ENCODE data around the gene CCND1. TPM values are rescaled to one million over a fixed set of nuclear protein-coding genes. Genes with fewer than 3 reads are reported as not detected.

The CCND1 gene
- total RNA-seq, 6 experiments from 2014 or later: 67.0 to 283 (median 94.1) TPM

DNA sequence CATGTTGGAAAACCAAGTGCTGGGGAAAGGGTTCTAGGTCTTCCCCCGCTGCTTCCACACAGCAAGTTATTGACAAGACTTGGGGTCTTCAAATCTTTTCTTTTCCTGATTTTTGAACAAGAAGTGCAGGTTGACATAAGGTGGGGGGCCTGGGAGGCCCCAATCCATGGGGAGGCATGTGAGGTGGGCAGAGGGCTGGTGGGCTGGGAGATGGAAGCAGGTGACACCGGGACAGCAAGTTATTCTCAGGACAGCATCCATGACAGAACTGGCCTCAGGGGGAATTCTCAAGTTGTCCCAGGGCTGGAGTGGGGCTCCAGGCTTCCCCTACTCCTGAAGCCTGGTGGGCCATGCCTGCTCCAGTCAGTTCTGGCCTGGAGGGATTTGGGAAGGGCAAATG is 57.4 kb downstream of the CCND1 start:
- Histone ChIP-seq H3K9me3 (no peaks in the 10 kb centered on the region), H3K27me3 (peaks cover 9 to 12% of the 10 kb centered on the region in 2 donors), H3K27ac (no peak overlapping the region), H3K4me1 (peaks cover 0 to 11% (median 5%) of the 10 kb centered on the region in 4 donors), H3K4me3 (no peak overlapping the region), H3K36me3 (no peaks in the 10 kb centered on the region)
- intact Hi-C loops (cut with DNase I): loop anchor here in 1 of 2 donors (5.0 kb wide), 1 partner anchor 499 kb away; no protein-coding TSS in a partner anchor
- no peak for DNase-seq
- WGBS (ENCODE audit: insufficient coverage, low coverage, low lambda C conversion rate, missing lambda C conversion rate): 100% methylated on average over 1 of the region's 2 CpGs
- no peak for ATAC-seq
- TF ChIP-seq POLR2A (IDR thresholded peaks at IDR 0.05): no peak
- TF ChIP-seq CTCF (IDR thresholded peaks at IDR 0.05): no peak

DNA sequence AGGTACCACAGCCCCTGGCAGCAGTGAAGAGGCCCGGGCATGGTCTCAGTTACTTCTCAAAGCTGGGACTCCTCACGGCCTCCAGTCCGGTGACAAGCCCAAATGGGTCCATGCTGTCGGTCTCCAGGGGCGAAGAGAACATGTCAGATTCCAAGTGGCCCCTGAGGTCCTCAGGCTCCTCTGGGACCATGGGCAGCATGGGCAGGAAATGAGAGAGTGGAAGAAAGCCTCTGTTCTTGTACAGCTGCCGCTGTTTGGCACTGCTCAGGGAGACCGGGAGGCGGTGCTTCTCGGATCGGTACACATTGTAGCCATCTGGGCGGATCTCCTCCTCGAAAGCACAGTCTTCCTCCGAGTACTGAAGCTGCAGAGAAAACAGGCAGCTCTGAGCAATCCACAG is 58.3 kb downstream of the CCND1 start:
- Histone ChIP-seq H3K27ac (no peak overlapping the region), H3K27me3 (peaks cover 9 to 19% of the 10 kb centered on the region in 2 donors), H3K36me3 (no peaks in the 10 kb centered on the region), H3K4me1 (peaks cover 0 to 11% (median 5%) of the 10 kb centered on the region in 4 donors), H3K4me3 (no peak overlapping the region), H3K9me3 (no peaks in the 10 kb centered on the region)
- WGBS (ENCODE audit: insufficient coverage, low coverage, low lambda C conversion rate, missing lambda C conversion rate): no CpG with 5 or more reads among the region's 13 CpGs
- intact Hi-C loops (cut with DNase I): loop anchor here in 1 of 2 donors (5.0 kb wide), 1 partner anchor 498 kb away; no protein-coding TSS in a partner anchor
- TF ChIP-seq CTCF (IDR thresholded peaks at IDR 0.05) (no peak), POLR2A (IDR thresholded peaks at IDR 0.05) (no peak)
- DNase-seq (no peak), ATAC-seq (no peak)

- peaks cover 9 to 31% of the 10 kb centered on the region in 2 donors for H3K27me3 ChIP-seq
- no peaks in the 10 kb centered on the region for H3K9me3 ChIP-seq
- no peak overlapping the region for H3K4me3 ChIP-seq
- H3K36me3 ChIP-seq: no peaks in the 10 kb centered on the region
- H3K4me1 ChIP-seq: peaks cover 0 to 11% (median 5%) of the 10 kb centered on the region in 4 donors
- no peak overlapping the region for H3K27ac ChIP-seq
- intact Hi-C loops (cut with DNase I): no loop called here
- DNase-seq (peak; percentile 85 to 91 (median 90)), ATAC-seq (peak; percentile 92 to 95 (median 94))
- no peak for TF ChIP-seq POLR2A (IDR thresholded peaks at IDR 0.05)
- no peak for TF ChIP-seq CTCF (IDR thresholded peaks at IDR 0.05)
- WGBS (ENCODE audit: insufficient coverage, low coverage, low lambda C conversion rate, missing lambda C conversion rate): 11% methylated on average over 16 of the region's 20 CpGs
Observed at GRCh38 chr11:69700278-69701140, 59.6 kb downstream of the CCND1 start.

- intact Hi-C loops (cut with DNase I): no loop called here
- DNase-seq (no peak), ATAC-seq (no peak)
- Histone ChIP-seq H3K9me3 (no peaks in the 10 kb centered on the region), H3K36me3 (no peaks in the 10 kb centered on the region), H3K4me1 (peaks cover 0 to 11% (median 5%) of the 10 kb centered on the region in 4 donors), H3K4me3 (no peak overlapping the region), H3K27ac (no peak overlapping the region), H3K27me3 (peaks cover 9 to 33% of the 10 kb centered on the region in 2 donors)
- WGBS (ENCODE audit: insufficient coverage, low coverage, low lambda C conversion rate, missing lambda C conversion rate): 10% methylated on average over 4 of the region's 35 CpGs
- TF ChIP-seq POLR2A (IDR thresholded peaks at IDR 0.05): no peak
Observed at GRCh38 chr11:69702239-69702691, 61.3 kb downstream of the CCND1 start.

All from right lobe of liver (tissue), 6 donors.